Ureter (tissue), 1 donor: Measurements from ENCODE around the gene SDK1. TPM values are rescaled to one million over a fixed set of nuclear protein-coding genes. Genes with fewer than 3 reads are reported as not detected.

Source experiments
- DNase-seq: peaks from one replicate; pipeline ENCODE4 v3.0.0-alpha.2; 2020; ENCODE audit warnings: low spot score
- total RNA-seq: library from RNA; stranded (reverse); gene quantifications from one replicate; pipeline ENCODE4 v1.2.4, GENCODE V29; 2023
- donor health status: DM: yes; HTN: yes; CAD: no.

The SDK1 gene
- total RNA-seq, 1 donor from 2014 or later, result 27.3 TPM

DNA sequence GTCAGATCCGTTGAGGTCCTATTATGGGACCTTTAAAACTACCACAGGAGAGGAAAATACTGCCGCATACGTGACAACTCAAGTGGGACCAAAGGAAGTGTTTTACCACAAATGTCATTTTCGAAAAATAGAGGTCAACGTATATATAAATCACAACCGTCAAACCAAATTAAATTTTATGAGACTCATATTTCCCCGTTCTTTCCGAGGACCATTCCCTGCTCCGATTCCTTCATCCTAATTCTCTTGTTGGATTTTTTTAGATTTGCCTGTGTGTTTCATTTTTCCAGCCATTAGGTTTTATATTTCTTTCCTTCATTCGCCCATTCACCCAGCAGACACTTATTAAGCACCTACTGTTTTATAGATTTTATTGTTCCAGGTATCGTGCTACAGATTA lies 797.1 kb downstream of the SDK1 start:
- no peak for DNase-seq

DNA sequence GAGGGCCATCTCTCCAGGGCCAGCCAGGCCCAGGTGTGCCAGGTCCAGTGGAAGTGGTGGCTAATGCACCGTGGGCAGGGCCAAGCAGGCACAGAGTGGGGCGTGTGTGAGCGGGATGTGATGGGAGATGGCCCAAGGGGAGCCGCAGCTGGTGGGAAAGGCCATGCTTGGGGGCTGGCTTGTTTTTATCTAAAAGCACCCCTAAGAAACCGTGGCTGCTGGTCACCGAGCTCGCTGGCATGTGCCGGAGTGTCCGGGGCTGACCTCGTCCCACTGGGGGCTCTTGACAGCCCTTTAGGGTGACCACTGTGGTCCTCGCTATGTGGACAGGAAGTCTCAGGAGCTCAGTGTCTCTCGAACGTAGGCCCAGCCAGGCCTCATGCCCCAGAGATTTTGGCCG lies 798.6 kb downstream of the SDK1 start:
- peak; percentile 37 for DNase-seq

DNA sequence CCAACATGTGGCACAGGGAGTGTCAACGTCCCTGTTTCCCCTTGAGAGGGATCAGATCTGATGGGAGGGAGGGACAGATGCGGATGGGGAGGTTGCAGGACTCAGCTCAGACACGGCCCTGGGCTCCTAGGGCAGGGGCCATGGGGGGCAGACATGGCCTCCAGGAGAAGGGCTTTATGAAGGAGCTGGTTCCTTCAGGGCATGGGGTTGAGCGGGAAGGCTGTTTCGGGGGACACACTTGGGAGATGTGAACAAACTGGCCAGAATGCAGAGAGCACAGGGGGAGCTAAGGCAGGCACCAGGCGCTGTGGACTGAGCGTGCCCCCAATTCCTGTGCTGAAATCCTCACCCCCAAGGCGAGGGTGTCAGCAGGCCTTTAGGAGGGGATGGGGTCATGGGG lies 799.1 kb downstream of the SDK1 start:
- DNase-seq, result peak; percentile 32

DNA sequence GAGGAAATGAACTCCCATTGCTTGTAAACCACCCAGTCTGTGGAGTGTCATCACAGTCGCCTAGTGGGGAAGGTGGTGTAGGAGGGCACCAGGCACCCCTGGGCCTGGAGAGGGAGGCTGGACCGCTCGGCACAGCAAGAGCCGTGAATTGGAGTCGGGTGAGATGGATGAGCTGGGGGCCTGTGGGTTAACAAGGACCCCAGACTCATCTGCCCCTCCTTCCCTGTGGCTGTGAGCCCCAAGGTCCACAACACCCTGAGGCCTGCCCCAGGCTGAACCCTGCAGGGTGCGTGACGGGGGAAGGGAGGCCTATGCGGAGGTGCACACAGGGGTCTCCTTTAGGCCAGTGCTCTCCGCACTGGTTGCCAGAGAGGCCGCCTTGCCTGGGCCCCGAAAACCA lies 799.6 kb downstream of the SDK1 start:
- peak; percentile 36 for DNase-seq

DNA sequence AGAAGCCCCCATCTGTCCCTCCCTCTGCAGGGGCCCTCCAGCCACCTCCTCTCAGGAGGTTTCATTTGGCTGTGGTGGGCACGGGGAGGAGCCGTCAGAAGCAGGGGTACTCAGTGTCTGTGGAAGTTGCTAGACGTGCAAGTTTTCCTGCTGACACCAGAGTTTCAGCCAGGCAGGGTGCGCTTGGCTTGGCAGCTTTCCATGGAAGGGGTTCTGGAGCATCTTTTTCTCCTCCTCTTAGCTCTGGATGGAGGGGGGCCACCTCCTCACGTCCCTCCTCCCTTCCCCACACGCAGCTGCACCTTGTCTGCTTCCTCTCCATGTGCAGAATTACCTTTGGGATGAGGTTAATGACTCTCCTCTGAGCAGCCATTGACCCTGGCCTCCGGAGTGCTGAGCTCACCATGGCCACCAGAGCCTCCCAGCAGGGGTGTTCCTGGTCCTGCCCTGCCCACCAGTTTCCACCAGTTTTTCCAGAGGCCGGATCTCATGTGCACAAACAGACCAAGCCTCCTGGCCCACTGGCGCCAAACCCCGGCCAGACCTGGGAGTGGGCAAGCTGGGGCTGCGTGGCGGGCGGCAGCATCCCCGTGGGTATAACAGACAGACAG lies 801.3 kb downstream of the SDK1 start:
- peak; percentile 38 for DNase-seq

DNA sequence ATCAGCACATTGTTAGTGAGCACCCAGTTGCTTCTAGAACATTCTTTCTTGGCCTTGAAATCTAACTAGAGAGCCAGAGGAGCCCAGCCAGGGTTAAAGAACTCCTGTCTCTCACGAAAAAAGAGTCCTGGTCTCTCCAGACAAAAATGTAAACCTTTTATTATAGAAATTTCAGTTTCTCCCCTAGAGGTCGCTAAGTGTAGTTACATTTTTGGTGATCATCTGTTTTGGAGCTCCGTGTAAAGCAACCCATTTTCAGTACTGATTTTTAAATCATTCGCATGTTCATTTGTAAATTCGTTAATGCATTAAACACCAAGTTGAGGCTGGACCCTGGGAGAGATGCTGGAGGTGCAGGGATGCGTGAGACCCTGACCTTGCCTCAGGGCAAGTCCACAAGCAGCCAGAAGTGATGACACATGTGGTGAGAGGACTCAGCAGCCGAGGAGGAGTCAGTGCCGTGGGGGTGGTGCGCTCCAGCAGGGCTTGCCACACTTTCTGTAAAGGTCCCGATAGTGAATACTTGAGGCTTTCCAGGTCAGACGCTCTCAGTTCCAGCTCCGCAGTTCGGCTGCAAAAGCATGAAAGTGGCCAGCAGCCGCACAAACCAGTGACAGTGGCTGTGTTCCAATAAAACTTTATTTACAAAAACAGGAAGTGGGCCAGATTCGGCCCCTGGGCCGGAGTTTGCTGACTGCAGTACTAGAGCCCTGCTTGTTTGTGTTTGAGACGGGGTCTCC lies 802.5 kb downstream of the SDK1 start:
- peak; percentile 33 for DNase-seq

DNA sequence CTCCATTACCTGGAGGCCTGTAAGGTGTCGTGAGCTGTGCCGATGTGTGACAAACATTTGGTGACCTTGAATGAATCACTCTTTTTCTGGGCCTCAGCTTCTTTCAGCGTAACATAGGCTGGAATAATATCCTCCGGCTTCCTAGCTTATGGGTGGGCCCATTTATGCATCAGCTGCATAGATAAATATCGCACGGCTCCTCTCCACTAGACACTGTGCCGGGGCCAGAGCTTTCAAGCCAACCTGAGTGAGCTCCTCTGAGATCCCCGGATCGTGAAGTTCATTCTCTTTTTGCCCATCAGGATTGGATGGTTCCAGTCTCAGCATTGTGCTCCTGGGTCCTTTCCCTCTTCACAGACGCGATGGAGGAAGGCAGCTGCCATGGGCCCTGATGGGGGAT lies 806.8 kb downstream of the SDK1 start:
- no peak for DNase-seq

DNA sequence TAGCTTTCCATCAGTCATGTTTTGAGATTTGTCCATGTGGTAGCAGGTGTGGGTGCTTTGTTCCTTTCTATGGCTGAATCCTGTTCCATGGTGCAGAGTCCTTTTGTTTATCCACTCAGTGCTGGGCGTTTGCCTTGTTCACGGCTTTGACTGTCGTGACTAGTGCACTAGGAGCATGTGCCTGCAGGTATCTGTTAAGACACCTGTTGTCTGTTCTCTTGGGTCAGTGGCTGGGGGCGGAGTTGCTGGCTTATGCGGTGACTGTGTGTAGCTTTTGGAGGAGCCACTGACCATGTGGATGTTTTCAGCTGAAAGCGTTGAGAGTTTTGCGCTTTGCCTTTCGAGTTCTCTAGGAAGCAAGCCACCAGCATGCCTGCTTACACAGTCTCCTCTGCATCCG lies 807.9 kb downstream of the SDK1 start:
- DNase-seq, result no peak

DNA sequence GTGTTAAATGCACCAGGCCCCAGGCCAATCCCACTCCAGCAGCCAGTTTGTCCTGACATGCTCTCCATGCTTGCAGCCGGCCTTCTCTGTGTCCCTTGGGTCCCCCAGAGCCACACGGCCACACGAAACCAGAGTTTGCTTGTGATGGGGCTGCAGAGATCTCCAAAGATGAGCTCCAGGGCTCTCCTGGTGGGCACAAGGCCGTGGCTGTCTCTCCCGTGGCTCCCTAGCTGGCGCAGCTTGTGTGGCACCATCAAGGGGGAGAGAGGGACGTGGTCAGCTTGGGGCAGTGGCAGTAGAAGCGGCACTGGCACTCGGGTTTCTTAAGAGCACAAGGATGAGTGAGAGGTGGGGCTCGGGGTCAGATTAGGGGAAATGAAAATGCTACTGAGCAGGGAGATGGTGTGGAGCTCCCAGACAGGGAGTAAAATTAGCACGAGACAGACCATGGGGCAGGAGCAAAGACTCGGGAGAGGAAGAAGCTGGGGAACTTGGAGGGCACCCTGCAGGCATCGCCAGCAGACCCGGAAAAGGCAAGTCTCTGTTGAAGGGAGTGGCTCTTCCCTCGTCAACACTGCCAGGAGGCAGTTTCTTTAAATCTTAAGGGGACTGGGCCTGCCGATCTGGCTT lies 808.5 kb downstream of the SDK1 start:
- DNase-seq, result no peak

DNA sequence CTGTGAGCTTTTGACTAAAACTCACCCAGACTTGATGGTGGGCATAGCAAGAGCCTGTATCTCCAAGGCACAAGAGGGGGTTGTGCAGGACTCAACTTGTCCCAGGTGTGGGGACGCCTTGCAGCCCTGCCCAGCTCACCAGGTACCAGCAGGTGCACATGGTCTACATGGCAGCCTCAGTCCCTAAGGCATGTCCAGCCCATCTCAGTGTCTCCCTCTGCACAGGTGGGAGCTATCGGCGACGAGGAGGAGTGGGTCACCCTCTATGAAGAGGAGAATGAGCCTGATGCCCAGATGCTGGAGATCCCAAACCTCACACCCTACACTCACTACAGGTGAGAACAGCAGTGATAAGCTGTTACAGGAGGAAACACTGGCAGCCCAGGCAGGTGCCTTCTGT lies 809.4 kb downstream of the SDK1 start:
- DNase-seq, result no peak

DNA sequence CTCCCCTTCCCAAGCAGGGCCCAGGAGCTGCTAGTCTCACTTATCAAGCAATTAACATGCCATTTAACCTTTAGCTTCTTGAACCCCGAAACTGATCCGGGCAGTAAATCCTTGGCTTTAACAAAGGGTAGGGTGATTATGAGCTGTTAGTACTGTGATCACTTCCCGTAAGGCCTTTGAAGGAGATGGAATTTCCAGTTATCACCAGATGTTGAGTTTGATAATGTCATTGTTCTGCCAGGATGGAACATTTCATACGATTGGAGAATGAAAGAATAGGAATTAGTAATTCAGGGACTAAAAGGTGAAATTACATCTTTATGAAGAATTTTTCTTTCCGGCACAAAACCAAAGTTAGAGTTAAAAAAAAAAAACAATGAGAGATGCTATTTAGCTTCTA lies 810.1 kb downstream of the SDK1 start:
- no peak for DNase-seq

DNA sequence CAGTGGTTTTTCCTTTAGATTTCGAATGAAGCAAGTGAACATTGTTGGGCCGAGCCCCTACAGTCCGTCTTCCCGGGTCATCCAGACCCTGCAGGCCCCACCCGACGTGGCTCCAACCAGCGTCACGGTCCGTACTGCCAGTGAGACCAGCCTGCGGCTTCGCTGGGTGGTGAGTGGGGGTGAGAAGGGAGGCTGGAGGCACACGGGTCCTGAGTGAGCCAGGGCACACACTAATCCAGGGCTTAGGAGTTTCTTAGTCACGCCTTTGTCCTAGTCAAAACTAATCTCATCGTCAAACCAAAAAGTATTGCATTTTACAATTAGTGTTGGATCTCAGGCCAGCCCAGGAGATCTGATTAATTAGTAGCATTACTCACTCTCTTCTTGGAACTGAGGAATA lies 812.2 kb downstream of the SDK1 start:
- DNase-seq, result no peak

DNA sequence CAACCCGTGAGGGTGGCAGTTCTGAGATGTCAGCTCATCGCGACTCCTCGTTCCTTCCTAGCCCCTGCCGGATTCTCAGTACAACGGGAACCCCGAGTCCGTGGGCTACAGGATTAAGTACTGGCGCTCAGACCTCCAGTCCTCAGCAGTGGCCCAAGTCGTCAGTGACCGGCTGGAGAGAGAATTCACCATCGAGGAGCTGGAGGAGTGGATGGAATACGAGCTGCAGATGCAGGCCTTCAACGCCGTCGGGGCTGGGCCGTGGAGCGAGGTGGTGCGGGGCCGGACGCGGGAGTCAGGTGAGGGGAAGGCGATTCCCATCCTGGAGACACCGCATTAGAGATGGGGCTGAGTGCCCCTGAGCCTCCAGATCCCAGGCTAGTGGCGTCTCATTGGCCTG lies 812.9 kb downstream of the SDK1 start:
- no peak for DNase-seq

DNA sequence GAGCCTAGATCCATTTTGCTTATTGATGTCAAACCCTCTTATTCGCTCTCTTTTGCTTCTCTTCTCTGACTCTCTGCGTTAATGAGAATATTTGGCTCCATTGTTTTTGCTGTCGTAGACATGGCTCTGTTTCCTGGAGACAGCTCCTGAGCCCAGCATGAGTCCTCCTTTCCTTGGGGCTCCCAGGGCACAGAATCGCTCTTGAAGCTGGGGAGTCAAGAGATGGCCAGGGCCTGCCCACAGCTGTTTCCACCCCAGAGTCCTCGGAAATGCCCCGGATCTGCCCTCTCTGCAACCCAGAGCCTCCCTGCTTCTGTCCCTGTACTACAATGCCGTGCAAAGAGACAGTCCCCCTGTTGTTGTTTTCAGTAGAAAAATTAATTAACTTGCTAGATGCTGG lies 814.4 kb downstream of the SDK1 start:
- DNase-seq, result no peak

DNA sequence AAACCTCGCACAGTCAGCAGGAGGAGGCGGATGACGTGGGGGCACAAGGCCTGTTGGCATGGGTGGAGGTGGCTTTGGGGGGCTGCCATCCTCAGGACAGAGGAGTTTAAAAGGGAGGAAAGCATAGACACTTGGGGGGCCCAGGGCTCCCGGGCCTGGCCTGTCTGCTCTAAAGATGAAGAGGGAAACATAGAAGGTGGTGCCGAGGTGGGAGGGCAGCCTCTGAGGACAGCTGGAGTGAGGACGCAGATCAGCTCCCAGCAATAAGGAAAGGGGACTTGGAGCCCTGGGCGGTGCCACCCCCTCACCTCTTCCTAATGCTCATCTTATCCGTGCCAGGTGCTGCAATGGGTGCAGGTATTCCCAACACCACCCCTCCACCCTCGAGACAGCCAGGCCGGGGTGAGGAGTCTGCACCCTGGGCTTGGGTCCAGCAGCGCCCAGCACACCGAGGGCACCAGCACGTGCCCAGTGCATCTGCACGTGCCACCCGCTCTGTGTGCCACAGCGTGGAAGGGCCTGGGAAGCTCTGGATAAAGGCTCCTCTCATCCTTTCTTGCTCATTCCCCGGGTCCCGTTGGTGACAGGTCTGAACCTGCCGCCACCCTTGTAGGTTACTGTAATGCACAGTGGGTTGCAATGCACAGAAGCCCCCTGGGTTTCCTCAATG lies 815.0 kb downstream of the SDK1 start:
- DNase-seq, result no peak

DNA sequence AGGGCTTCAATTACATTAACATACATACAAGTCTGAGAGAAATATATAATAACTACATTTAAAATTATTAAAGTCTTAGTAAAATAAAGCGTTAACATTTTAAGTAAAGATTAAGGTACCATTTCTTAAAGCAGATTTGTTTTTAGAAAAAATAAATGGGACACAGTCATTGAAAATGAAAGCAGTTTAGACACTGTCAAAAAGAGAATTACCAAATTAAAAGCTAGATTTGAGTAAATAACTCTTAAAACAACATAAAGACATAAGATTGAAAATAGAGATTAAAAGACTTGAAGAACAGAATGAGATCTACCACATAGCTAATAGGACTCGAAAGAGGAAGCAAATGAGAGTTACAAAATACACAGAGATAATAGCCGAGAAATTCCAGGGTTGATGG lies 818.8 kb downstream of the SDK1 start:
- DNase-seq, result no peak

DNA sequence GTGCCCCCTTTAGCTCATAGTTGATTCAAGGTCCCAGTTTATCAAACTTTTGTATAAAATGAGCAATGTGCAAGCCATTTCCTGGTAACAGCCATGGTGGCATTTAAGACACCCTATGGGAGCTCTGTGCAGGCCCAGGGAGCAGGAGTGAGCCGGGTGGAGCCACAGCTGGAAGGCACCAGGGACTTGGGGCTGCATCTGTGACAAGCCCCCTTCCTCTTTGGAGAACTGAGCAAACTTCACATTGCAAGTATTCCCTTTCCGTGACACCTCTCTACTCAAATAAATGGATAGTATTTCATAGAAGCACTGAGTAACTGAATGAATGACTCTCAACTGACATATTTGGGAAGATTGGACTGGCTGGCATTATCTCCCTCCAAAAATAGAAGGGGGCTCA lies 822.3 kb downstream of the SDK1 start:
- no peak for DNase-seq

DNA sequence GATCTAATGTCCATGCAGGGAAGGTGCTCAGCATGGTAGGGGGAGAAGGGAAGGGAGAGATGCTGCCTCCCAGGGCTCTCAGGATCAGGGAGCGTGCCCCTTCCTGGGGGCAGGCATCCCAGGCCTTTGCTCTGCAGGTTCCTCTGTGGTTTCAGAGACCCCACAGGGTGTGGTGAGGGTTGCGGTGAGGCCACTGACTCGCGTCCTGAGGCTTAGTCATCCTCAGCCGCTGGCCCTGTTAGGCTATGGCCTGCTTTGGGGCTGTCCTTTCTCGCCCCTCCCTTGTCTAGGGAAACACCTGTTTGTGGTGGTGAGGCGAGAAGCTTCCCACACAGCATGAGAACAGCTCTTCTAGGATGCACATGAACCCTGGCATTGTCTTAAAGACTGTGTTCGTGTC lies 822.8 kb downstream of the SDK1 start:
- DNase-seq, result no peak

DNA sequence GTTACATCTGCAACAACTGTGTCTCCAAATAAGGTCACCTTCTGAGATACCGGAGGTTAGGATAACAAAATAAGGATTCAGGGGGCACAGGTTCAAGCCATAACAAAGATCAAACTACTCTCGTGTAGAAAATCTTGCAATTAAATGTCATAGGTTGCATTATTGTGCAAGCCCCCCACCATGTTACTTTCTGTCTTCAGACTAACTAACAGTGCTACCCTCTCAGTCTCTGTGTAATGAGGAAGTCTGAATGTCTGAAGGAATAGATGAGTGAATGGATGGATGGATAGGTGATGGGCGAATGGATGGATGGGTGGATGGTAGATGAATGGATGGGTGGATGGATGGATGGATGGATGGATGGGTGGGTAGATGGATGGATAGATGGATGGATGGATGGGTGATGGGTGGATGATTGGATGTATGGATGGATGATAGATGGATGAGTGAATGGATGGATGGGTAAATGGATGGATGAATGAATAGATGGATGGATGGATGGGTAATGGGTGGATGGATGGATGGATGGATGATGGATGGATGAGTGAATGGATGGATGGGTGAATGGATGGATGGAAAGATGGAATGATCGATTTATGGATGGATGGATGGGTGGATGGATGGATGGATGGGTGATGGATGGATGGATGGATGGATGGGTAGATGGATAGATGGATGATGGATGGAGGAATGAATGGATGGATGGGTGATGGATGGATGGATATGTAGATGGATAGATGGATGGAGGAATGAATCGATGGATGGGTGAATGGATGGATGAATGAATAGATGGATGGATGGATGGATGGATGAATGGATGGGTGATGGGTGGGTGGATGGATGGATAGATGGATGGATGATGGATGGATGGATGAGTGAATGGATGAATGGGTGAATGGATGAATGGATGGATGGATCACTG lies 823.8 kb downstream of the SDK1 start:
- no peak for DNase-seq

DNA sequence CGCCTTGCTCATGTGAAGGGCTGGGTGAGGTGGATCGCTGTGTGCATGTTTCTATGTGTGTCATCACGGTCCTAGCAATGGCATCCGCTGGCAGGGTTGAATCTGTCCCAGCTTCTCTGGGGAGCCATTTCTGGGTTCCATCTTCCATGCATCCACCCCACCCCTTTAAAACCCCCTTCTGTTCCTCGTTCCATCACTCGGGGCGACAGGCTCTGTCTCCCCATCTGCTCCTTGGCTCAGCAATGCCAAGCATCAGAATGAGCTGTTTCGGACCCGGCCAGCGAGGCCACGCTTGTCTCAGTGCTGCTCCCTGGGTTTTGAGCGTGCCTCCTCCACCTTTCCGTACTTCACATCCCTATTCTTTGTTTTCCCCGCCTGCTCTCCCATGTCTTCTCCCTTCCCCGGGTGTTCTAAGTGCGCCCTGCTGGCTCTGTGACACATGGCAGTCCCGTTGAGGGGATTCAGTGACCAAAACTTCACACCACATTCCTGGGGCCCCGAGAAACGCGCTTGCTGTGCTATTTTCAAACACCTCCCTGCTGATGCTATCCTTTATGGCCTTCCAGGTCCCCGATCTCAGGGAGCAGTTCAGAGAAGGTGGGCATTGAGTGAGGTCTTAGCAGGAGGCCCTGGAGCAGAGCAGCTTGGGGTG lies 827.0 kb downstream of the SDK1 start:
- no peak for DNase-seq

DNA sequence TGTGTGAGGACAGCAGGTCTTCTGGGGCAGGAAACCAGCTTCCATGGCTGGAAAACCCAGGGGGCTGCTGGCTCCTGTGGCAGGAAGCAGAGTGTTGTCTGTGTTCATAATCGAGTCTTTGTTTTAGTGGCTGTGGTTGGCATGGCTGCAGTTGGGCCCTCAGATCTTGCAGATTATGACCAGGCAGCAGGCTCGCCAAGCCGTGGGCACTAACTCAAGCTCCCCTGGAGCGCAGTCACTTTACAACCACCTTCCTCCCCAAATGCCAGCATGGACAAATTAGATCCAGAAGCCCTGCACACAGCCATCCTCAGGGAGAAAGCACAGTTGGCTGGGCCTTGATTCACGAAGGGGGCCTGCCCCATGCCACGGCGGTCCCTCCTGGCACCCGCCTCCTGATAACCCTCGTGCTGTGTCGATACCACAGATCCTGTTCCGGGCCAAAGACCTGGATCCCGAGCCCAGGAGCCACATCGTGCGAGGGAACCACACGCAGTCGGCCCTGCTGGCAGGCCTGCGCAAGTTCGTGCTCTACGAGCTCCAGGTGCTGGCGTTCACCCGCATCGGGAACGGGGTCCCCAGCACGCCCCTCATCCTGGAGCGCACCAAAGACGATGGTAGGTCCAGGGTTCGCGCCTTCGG lies 828.5 kb downstream of the SDK1 start:
- no peak for DNase-seq
